ENCODE data around the gene LSG1.

- TF ChIP-seq POLR2A (IDR thresholded peaks at IDR 0.05) (no peak), CTCF (IDR thresholded peaks at IDR 0.05) (no peak)
Observed at GRCh38 chr3:194604126-194604525, 67.9 kb downstream of the LSG1 start.

All from right lobe of liver (tissue), 4 donors.